HPDE6-E6E7 (cell line): Measurements from ENCODE around the gene GAGE12C.
"Not testable (repeated sequence)": the region's sequence is repeated elsewhere in the genome, so short reads cannot be mapped to it uniquely, and the experiment has no call there.

Experiments
- DNase-seq: peaks from one replicate; pipeline ENCODE4 v3.0.0; 2011; ENCODE audit warnings: missing footprints; ENCODE audit errors: extremely low spot score

GAGE12C gene

GRCh38 chrX:49531877-49532276 lies at the start of gene GAGE12C:
GAGE12C (plus strand) TSS chrX:49532177; CDS start chrX:49533332, 1,155 bp downstream.
- not testable (repeated sequence) for DNase-seq

GRCh38 chrX:49541433-49541832 lies 9.5 kb downstream of the GAGE12C start, which contains the start of gene GAGE12D:
GAGE12D (plus strand) TSS chrX:49541733; CDS start chrX:49542888, 1,155 bp downstream.
- DNase-seq, result not testable (repeated sequence)

- not testable (repeated sequence) for DNase-seq
Measured at GRCh38 chrX:49550989-49551388, 19.0 kb downstream of the GAGE12C start, which contains the start of gene GAGE12E. GAGE12E (plus strand) TSS chrX:49551289; CDS start chrX:49552444, 1,155 bp downstream.

- DNase-seq, result not testable (repeated sequence)
Measured at GRCh38 chrX:49560542-49560941, 28.6 kb downstream of the GAGE12C start, which contains the start of gene GAGE12F. GAGE12F (plus strand) TSS chrX:49560842; CDS start chrX:49561997, 1,155 bp downstream.

GRCh38 chrX:49568728-49569127 lies 36.8 kb downstream of the GAGE12C start:
- not testable (repeated sequence) for DNase-seq

GRCh38 chrX:49569152-49569551 lies 37.2 kb downstream of the GAGE12C start:
- not testable (repeated sequence) for DNase-seq

GRCh38 chrX:49570100-49570499 lies 38.1 kb downstream of the GAGE12C start, which contains the start of gene GAGE12G:
GAGE12G (plus strand) TSS chrX:49570400; CDS start chrX:49571555, 1,155 bp downstream.
- not testable (repeated sequence) for DNase-seq

- DNase-seq, result not testable (repeated sequence)
Measured at GRCh38 chrX:49579649-49580048, 47.7 kb downstream of the GAGE12C start, which contains the start of gene GAGE12H. GAGE12H (plus strand) TSS chrX:49579949; CDS start chrX:49581104, 1,155 bp downstream.
